ENCODE results near the gene CEP95.

Gene CEP95

DNA sequence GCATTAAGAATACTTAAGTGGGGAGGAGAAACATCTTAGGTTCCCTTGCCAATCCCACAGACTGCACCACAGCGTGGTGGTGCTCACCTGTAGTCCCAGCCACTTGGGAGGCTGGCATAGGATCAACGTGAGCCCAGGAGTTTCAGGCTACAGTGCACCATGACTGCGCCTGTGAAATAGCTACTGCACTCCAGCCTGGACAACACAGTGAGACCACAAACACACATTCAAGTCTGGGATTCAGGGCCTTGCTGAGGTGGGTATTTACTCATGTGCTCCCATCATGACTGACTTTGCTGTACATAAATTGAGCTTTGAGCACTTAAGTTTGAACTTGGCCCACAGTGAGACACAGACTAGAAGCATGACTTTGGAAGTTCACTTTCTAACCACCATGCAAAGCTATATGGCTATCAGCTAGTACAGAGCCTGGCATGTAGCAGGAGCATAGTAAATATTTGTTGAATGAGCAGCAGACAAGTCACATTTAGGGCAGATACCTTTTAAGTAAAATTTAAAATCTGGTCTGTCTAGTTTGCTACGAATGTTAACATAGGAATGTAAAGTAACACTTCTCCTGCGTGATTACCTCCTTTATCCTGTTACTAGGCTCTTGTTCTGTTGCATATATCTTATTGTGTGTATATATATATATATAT is 33.5 kb downstream of the CEP95 start:
- Histone ChIP-seq H3K36me3 (peaks cover 42% of the 10 kb centered on the region), H3K4me3 (ENCODE audit: low read depth, low read length) (no peak overlapping the region), H3K27me3 (no peaks in the 10 kb centered on the region), H3K4me1 (no peaks in the 10 kb centered on the region), H3K9me3 (no peaks in the 10 kb centered on the region)
- TF ChIP-seq, protein P1, sequence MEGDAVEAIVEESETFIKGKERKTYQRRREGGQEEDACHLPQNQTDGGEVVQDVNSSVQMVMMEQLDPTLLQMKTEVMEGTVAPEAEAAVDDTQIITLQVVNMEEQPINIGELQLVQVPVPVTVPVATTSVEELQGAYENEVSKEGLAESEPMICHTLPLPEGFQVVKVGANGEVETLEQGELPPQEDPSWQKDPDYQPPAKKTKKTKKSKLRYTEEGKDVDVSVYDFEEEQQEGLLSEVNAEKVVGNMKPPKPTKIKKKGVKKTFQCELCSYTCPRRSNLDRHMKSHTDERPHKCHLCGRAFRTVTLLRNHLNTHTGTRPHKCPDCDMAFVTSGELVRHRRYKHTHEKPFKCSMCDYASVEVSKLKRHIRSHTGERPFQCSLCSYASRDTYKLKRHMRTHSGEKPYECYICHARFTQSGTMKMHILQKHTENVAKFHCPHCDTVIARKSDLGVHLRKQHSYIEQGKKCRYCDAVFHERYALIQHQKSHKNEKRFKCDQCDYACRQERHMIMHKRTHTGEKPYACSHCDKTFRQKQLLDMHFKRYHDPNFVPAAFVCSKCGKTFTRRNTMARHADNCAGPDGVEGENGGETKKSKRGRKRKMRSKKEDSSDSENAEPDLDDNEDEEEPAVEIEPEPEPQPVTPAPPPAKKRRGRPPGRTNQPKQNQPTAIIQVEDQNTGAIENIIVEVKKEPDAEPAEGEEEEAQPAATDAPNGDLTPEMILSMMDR (IDR thresholded peaks at IDR 0.05; ENCODE audit: low read depth, low read length): no peak
- no peak for DNase-seq

DNA sequence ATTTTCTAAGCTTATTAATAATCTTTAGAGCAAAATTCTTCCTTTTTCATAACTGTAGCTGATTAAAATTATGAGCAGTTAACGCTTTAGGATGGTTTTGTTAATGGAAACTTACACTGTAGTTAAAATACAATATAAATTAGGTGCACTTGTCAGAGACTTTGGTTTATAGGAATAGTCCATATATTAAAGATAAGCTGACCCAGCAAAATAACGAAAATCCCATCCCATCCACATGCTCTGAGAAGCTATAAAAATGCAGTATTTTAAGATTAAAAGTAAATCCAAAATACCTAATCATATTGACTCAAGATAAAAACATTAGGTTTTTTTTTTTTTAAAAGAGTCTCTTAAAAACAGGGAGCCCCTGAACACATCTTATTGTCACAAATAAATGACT is 38.0 kb downstream of the CEP95 start:
- no peak for DNase-seq
- Histone ChIP-seq H3K4me3 (ENCODE audit: low read depth, low read length) (no peak overlapping the region), H3K36me3 (peaks cover 7% of the 10 kb centered on the region; the same call in 1 of the 2 replicates), H3K27me3 (no peaks in the 10 kb centered on the region), H3K4me1 (no peaks in the 10 kb centered on the region), H3K9me3 (no peaks in the 10 kb centered on the region)
- TF ChIP-seq, protein P1 (IDR thresholded peaks at IDR 0.05; ENCODE audit: low read depth, low read length): no peak

DNA sequence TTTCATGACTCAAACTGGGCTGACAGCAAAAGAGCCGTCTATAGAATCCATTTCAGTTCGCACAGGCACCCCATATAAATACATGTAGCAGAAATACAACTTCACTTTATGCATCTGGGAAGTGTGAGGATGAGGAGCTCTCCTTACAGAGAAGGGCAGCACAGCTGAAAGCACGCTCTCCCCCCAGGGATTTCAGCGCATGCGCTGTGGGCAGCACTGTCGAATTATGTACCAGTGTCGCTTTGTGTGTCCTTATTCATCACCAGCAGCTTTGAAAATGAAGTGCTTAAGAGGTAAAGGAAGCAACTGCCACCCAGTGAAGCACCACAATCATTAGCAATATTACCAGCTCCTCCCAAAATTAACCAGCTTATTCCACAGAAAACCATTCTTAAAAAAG is 39.9 kb downstream of the CEP95 start:
- Histone ChIP-seq H3K9me3 (no peaks in the 10 kb centered on the region), H3K27me3 (no peaks in the 10 kb centered on the region), H3K4me1 (no peaks in the 10 kb centered on the region), H3K36me3 (peaks cover 7% of the 10 kb centered on the region; the same call in 1 of the 2 replicates), H3K4me3 (ENCODE audit: low read depth, low read length) (no peak overlapping the region)
- TF ChIP-seq, protein P1 (IDR thresholded peaks at IDR 0.05; ENCODE audit: low read depth, low read length): no peak
- no peak for DNase-seq

DNA sequence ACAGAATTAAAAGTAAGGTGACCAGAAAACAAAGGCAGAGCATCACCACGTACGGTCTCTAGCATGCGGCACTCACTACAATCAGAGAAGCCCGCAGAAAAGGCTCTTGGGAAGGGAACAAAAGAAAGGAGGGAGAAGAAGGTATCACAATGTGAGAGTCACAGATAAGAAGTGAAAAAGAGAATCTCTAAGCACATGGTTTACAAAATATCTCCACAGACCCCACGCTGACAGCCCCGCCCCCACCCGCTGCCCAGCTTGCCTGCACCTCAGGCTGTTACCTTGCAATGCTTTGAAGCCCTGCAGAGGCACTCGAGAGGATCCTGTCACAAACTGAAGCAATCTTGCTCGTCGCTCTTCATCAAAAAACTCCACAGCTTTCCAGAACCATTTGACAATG is 40.5 kb downstream of the CEP95 start:
- DNase-seq: no peak
- H3K27me3 ChIP-seq: no peaks in the 10 kb centered on the region
- peaks cover 4% of the 10 kb centered on the region; the same call in 1 of the 2 replicates for H3K36me3 ChIP-seq
- TF ChIP-seq, protein P1 (IDR thresholded peaks at IDR 0.05; ENCODE audit: low read depth, low read length): no peak
- no peaks in the 10 kb centered on the region for H3K4me1 ChIP-seq
- H3K4me3 ChIP-seq (ENCODE audit: low read depth, low read length): no peak overlapping the region
- H3K9me3 ChIP-seq: no peaks in the 10 kb centered on the region

DNA sequence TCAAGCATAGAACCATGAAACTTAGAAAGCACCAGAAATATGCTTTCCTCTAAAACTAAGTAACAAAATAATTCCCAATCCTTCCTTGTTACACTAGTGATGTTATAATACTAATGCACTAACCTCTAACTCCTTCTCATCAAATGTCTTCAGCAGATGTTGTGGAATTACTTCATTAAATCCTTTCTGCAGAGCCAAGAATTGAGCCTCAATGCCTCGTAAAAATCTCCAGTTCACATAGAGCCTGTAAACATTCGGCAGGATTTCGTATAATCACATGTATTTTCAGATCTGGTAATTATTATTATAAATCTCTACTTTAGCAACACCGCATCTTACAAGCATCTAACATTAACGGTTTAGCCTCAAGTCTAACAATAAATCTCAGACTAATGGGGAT is 44.7 kb downstream of the CEP95 start:
- Histone ChIP-seq H3K9me3 (no peaks in the 10 kb centered on the region), H3K36me3 (no peaks in the 10 kb centered on the region), H3K4me1 (no peaks in the 10 kb centered on the region), H3K4me3 (ENCODE audit: low read depth, low read length) (no peak overlapping the region), H3K27me3 (no peaks in the 10 kb centered on the region)
- no peak for DNase-seq
- TF ChIP-seq, protein P1 (IDR thresholded peaks at IDR 0.05; ENCODE audit: low read depth, low read length): no peak

DNA sequence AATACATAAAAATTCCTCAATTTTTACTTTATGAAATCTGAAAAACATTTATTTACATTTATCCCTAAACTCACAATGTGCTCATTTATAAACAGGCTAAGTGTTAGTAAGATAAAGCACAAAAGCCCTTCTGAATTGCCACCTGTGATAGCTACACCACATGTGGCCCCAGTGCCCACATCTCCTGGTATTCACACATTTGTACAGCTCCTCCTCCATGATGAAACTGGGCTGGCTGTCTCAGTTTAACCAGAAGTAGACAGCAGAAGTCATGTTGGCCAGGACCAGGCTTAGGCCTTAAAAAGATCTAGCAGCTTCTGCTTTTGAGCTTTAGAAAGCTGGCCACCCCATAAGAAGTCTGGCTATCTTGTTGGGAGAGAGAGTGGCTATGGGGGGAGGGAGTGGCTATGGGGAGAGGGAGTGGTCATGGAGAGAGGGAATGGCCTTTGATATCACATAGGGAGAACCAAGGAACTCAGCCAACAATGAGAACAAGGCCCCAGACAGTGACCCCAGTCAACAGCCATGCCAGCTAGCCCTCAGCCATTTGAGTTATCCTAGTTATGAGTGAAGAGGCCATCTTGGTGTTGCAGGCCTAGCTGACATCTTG is 47.4 kb downstream of the CEP95 start:
- Histone ChIP-seq H3K4me3 (ENCODE audit: low read depth, low read length) (no peak overlapping the region), H3K36me3 (no peaks in the 10 kb centered on the region; the same call in 1 of the 2 replicates), H3K27me3 (no peaks in the 10 kb centered on the region), H3K9me3 (no peaks in the 10 kb centered on the region), H3K4me1 (no peaks in the 10 kb centered on the region)
- DNase-seq: no peak
- TF ChIP-seq, protein P1 (IDR thresholded peaks at IDR 0.05; ENCODE audit: low read depth, low read length): no peak
